Sigmoid colon (tissue), 3 donors: ENCODE data around the gene GFPT1.

Experiments used
- CTCF ChIP-seq, 4 experiments: fragments of 450-650 bp in 3 of 4; fragments of 200-600 bp in 1 of 4; IDR thresholded peaks; one replicate each; pipeline ENCODE4 v1.5.1; 2016 to 2019; ENCODE audit warnings: antibody characterized with exemption in 4 of 4, mild to moderate bottlenecking in 3 of 4, moderate library complexity in 2 of 4
- POLR2A ChIP-seq, 2 donors: fragments of 450-650 bp; IDR thresholded peaks; one replicate each; pipeline ENCODE4 v1.6.1; 2016; ENCODE audit warnings: antibody characterized with exemption in 2 of 2, mild to moderate bottlenecking in 2 of 2, moderate library complexity in 2 of 2

- TF ChIP-seq CTCF (IDR thresholded peaks at IDR 0.05) (no peak), POLR2A (IDR thresholded peaks at IDR 0.05) (no peak)
Measured at GRCh38 chr2:69287544-69287943, 99.5 kb downstream of the GFPT1 start.
